RCC 7860 (cell line): Measurements from ENCODE around the gene NOTCH1.

Source experiments
- DNase-seq: peaks from one replicate; pipeline ENCODE4 v3.0.0-alpha.2; 2015; ENCODE audit warnings: low spot score
- FAIRE-seq: peaks from 2 replicates; lab custom pipeline; 2012; peaks lifted over from hg19 to GRCh38; lab: Jason Lieb, UNC

NOTCH1 gene

DNA sequence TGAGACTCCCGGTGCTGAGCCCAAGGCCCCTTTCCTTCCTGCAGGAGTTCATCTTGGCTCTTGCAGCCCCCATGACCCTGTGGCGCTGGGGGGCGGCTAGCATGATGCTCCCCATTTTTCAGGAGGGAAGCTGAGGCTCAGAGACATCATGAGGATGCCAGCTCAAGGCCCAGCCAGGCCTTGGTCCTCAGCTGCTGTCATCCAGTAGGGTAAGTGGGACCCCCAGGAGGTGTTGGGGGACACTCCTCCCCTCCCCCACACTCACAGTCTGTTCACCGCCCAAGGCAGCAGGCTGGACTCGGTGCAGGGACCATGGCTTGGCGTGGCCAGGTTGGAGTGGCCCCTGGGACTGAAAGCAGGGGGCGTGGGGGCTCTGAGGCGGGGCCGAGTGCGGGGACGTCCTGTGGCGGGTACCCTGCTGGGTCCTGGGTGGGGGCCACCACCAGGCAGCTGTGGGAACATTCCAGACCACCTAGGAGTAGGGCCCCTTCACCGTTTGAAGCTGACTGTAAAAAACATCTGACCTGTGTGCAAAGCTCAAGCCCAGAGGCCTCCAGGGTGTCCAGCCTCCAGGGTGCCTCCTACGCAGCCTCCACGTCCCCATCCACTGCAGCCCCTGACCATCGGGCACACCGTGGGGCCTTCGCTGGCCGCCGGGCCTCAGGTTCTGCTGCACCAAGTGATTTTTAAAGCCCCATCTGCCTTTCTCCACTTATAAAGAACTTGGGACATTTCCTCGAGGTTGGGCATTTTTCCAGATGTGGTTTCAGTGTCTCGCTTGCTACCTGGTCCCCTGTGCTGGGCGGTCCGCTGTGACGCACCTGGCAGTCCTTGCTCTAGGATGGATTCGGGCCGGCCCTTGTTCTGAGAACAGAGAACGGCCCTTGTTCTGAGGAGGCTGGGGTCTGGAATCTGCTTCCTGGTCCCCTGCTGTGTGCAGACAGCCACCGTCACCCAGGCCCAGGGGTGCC is 3.4 kb upstream of the NOTCH1 start:
- no peak for DNase-seq
- FAIRE-seq, result no peak

DNA sequence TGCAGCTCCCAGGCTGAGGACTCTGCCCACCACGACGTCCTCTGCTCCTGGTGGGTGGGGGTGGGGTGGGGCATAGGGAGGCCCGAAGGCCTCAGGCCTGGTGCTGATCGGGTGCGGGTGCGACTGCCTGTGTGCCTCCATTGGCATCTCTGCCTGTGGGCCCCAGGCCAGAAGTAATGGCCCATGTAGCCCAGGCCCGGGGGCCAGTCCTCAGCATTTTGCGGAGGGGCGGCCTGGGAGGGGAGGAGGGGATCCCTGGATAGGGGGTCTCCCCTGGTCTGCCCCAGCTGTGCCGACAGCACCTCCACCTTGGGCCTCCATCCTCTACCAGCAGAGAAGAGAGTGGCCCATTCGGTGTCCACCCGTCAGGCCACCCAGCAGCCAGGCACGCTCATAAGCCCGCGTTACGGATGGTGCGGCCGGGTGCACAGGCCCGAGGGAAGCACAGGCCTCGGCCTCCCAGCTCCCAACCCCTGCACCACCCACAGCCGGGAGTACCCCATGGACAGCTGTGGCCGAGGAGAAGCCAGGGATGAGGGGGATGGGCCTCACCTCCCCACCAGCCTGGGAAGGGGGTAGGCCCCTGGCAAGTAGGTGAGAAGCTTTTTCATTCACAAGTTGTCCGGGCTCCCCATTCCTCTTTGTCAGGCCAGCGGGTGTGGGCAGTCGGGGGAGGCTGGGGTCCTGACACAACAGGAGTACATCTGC is 1.8 kb upstream of the NOTCH1 start:
- DNase-seq (no peak), FAIRE-seq (no peak)

DNA sequence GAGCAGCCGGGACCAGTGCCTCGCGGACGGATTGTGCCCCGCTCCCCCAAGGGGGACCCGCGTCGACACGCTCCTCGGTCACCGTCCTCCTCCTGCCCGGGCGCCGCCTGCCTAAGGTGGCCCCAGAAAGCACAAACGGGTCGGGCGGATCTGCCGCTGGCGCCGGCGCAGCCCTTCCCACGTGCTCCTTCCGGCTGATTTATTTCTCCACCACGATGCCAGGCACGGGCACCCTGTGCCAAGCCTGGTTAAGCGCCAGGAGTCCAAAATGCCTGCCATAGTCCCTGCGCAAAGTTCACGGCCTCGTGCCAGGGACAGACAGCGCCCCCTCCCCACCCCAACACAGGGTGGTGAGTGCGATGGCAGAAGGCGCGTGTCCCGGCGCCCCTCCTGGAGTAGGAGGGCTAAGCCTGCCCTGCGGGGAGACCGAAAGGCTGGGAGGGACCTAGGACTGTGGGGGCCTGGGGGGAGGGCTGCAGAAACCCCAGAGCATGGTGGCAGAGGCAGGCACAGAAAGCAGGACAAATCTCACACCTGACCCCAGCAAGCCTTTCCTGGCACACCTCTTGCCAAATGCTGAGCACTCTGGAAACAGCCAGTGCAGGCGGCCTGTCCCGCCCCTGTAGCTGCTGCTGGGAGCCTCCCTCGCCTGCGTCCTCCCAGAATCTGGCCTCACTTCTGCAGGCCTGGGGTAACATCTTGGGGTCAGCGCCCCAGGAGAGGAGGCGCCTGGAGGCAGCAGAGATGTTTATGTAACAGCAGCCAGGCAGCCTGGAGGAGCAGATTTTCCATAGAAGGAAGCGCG is 1.1 kb upstream of the NOTCH1 start:
- FAIRE-seq (no peak), DNase-seq (peak; percentile 45)

DNA sequence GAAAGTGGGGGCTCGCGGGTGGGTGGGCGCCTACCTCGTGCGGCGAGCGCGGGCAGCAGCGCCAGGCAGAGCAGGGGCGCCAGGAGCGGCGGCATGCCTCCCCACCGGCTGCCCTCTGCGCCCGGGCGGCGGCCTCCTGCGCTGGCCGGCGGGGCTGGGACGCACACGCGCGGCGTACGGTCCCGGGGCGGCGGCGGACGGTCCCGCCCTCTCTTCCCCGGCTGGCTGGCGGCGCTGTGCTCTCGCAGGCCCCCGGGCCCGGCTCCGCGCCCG is 220 bp downstream of the NOTCH1 start:
- no peak for DNase-seq
- FAIRE-seq, result no peak

DNA sequence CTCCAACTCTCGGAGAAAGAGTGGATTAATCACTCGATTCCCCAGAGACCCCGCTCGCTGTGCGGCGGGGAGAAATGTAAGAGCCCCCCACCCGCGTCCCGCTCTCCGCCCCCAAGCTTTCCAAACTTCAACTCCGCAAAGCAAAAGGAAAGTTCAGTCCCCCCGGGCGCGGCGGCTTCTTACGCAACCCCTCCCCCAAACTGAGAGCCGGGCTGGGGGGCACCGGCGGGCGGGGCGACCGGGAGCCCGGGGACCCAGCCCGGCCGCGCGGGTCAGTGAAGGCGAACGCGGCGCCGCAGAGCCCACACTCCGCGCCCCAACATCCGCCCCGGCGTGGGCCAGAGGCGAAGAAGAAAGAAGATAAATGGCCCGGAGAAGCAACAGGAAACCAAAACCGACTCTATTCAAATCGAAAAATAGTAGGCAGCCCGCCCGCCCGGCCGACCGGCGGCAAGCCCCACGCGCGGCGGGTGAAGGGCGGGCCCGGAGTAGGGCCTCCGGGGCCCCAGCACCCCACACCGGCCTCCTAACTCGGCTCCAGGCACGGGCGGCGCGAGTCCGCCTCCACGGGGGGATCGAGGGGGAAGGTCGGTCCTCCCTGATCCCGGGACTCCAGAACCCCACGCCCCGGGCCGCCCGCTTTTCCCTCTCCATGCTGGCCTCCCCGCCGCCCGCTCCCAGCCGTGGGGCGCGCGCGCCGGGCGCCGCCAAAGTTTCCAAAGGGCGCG is 720 bp downstream of the NOTCH1 start:
- DNase-seq, result no peak
- no peak for FAIRE-seq

DNA sequence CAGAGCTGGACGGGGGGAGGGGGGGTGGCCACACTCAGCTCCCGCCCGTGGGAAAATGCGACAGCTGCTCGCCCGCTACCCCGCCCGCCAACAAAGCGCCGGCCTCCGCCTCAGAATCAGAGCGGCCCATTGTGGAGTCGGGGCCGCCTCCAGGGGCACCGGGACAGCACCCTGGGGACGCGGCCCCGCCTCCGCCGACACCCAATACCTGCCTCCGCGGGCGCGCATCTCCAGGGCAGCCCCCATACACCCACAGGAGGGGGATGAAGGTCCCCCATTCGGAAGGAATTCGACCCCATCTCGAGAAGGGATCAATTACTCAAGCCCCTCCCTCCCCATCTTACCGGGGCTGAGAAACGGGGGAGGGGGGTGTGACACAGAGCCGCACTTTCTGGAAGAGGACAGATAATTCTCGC is 1.3 kb downstream of the NOTCH1 start:
- DNase-seq (no peak), FAIRE-seq (no peak)

DNA sequence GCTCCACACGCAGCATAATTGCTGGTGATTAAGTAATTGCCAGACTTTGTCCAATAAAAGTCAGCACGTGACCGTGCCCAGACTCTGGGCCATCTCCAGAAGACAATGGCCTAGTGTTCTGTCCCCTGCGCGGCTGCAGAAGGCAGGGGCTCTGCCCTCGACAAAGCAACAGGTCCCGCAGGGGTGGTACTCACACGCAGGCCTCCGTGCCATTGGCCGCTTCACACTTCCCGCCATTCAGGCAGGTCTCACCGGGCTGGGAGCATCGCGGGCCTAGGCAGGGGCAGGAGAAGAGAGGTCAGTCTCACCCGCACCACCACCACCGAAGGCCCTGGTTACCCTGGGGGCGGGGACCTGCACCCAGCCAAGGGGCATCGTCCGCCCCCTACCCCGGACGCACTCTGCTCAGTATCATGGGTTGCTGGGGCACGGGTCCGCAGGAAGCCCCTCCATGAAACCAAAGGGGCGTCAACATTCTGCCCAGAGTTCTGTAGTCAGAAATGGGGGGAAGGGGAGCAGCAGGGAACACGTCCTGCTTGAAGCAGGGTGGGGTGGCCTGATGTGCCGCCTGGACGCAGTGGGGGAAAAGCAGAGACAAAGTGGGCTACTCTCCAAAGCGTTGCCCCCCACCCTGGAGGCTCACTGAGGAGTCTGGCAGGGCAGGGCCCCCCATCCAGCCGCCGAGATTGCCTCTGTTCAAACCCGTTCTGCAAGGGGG is 1.9 kb downstream of the NOTCH1 start:
- no peak for FAIRE-seq
- no peak for DNase-seq

DNA sequence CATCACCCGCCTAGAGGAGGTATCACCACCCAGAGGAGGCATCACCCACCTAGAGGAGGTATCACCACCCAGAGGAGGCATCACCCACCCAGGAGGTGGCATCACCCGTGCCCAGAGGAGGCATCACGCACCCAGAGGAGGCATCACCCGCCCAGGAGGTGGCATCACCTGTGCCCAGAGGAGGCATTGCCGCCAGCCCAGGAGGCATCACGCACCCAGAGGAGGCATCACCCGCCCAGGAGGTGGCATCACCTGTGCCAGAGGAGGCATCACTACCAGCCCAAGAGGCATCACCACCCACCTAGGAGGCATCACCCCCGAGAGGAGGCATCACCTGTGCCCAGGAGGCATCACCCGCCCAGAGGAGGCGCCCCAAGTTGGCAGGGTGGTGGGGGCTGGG is 2.6 kb downstream of the NOTCH1 start:
- no peak for DNase-seq
- FAIRE-seq, result no peak

DNA sequence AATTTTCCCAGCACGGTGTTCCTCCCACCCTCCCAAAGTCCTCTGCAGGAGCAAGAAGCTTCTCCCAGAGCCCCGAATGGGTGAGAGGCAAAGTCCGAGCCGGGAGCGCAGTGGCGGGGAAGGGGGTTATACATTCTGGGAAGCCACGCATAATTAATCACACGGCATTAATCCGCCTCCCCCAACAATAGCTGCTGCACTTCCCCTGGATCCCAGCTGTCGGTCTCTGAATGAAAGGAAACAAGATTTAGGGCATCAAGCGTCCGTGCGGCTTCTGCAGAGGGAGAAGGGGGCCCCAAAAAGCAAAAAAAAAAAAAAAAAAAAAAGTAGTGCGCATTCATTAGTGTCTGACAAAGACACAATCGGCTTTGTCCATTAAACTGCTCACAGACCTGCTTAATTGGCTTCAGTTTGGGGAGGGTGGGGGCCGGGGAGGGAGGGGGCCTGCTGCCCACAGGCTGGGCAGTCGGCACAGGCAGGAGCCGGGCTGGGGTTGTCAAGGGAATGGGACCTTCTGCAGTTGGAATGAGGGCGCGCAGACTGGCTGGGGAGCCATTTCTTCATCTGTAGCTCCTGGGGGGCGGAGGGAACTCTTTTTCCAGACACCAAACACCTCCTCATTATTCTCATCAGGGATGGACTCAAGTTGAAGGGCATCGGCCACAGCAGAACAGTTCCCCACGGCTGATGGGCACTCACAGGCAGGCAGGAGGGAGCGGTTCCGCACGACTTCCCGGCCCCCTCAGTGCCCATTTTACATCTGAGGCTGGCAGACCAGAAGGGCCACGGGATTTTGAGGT is 3.4 kb downstream of the NOTCH1 start:
- FAIRE-seq (no peak), DNase-seq (no peak)

DNA sequence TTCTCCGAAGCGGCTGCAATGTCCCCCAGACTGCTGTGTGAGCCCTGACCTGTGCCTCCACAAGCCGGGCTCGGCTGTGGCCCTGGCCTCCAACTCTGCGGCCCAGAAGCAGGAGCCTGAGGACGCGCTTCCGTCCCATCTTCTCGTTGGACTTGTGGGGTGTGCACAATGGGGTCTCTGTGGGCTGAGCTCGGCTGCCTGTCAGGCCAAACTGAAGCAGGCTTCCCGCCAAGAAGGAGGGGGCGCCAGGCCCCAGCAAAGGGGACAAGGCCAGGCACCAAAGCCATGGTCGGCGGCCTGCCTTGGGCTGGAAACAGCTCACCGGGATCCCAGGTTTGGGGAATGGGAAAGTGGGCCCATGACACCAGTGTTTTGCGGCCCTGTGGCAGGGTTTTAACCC is 4.1 kb downstream of the NOTCH1 start:
- no peak for DNase-seq
- FAIRE-seq, result no peak

DNA sequence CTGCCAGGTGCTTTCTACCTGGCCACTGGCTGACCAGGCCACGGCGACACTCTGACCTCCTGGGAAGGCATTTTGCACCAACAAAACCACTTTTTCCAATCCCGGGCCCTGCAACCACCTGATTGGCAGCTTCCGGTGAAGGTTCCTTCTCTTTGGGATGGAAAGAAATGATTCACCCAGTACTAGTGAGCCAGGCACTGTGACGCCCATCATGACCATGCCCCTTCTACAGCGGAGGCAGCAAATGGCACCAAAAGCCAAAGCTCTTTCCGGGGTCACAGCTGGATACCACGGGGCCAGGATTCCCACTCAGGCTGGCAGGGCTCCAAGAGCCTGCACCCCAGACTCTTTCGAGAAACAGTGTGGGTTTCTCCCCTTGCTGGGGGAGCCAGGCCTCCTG is 4.7 kb downstream of the NOTCH1 start:
- FAIRE-seq (no peak), DNase-seq (no peak)

DNA sequence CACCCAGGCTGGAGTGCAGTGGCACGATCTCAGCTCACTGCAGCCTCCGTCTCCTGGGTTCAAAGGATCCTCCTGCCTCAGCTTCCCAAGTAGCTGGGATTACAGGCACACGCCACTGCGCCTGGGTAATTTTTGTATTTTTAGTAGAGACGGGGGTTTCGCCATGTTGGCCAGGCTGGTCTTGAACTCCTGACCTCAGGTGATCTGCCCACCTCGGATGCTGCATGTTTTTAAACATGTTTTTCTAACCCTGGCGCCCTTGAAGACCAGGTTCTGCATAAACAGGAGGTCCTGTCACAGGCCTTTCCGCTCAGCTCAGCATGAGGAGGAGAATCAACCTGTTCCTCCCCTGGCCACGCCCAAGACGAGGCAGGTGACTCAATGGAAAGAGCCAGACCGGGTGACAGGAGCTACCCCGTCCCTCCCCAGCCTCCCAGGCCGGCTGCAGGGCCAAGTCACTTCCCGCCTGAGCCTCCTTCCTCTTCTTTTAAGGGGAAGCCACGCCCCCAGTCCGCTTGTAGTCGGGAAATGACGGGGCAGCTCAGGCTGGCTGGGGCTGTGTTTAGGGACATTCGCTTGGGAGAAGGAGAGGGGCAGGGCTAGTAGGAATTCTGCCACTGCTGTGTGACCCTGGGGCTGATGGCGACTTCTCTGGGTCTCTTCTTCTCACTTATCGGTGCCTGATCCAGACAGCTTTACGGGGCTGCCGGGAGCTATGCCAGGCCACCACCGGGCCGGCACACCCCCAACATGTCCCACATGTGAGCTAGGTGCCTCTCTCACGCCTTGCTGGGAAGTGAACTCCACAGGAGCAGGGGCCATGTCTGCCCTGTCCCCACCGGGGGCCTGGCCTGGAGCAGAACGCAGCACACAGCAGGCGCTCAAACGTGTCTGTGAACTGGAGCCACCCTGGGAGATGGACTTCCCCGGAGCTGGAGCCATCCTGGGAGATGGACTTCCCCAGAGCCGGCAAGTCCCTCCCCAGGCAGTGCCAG is 6.1 kb downstream of the NOTCH1 start:
- DNase-seq, result peak; percentile 66
- peak; percentile 35 for FAIRE-seq

DNA sequence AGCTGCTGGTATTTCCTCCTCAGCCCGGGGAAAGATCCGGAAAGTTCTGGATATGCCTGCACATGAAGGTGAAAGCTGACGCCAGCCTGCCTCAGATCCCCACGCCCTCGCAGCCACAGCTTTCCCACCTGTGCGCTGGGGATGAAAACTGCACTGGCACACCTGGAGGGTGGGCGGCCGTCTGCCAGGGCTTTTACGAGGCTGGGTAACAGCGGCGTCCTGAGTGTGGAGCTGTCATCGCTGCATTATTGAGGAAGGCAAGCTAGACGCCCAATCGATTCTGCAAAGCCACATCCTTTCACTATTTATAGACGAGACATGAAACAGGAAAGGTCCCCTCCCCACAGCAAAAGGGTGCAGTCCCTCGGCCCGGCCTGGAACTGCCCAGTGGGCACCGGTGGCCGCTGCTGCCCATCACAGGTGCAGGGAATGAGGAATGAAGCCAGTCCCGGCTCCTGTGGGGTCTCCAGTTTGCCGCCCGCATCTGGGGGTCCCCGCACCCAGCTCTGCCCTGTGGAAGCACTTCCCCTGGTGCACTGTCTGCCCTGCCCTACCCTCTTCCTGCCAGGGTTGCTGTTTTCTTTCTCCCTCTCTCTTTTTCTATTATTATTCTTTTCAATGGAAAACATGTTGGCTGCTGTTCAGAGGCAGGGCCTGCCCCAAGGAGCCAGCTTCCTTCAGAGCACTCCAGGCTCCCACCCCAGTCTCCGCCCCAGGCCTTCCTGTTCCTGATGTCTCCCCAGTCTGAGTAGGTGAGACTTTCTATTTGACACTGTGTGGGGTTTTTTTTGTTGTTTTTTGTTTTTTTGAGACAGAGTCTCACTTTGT is 7.0 kb downstream of the NOTCH1 start:
- DNase-seq, result no peak
- FAIRE-seq, result no peak

DNA sequence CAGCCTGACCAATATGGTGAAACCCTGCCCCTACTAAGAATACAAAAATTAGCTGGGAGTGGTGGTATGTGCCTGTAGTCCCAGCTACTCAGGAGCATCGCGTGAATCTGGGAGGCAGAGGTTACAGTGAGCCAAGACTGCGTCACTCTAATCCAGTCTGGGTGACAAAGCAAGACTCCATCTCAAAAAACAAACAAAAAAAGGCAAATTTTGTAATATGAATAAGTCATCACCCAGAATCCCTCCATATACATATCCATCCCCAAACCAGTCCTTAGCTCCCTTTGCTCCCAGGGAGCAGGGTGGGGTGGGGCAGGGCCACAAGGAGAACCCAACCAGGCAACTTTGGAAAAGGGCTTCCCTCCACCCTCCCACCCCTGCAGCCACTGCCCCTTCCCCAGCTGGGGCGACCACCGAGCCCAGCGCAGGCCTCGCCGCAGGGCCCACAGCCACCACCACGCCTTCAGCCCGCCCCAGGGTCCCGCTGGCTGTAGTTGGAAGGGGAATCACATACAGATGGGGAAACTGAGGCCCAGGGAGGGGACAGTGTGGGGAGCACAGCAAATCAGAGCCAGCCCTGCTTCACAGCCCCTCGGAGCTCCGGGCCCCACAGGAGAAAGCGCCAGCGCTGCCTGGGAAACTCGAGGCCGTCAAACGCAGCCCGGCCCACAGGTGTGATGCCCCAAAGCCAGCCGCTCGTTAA is 7.8 kb downstream of the NOTCH1 start:
- DNase-seq, result no peak
- no peak for FAIRE-seq

DNA sequence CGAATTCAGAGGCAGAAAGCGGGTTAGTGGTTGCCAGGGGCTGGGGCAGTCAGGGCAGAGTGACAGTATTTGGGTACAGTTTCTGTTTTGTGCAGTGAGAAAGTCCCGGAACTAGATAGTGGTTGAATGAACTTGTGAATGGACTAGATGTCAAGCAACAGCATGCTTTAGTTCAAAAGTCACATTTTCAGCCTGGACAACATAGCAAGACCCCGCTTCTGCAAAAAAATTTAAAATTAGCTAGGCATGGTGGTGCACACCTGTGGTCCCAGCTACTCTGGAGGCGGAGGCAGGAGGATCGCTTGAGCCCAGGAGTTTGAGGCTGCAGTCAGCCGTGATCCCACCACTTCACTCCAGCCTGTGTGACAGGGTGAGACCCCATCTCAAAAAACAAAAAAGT is 8.4 kb downstream of the NOTCH1 start:
- DNase-seq, result no peak
- FAIRE-seq, result no peak

DNA sequence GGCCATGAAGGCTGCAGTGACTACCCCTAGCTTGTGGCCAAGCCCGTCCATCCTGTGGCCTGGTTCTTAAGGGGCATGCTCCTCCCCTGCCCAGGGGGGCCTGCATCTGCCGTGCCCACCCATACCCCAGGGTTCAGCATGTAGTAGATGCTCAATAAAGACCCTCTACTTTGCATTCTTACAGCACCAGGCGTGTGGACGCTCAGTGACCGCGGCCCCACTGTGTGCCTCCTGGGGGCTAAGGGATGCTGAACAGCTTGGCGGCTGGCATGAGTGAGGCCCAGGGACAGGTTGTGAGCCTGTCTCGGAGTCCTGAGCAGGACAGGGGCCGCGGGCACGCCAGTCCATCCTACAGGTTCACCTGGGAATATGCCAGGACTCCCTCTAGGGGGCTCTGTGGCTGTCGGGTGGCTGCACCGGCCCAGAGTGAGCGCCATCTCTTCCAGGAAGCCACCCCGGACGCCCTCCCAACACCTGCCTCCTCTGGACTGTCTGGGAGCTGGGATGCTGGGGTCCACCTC is 9.1 kb downstream of the NOTCH1 start:
- no peak for DNase-seq
- no peak for FAIRE-seq
